GM10248 (cell line): ENCODE measurements around the gene KIRREL3.

Experiments
- CTCF ChIA-PET: fragments of 300-600 bp; sonication (Branson Sonifier 250); formaldehyde crosslinking; extraction: SDS; loops from one replicate; lab custom pipeline; 2021; ENCODE audit warnings: antibody characterized with exemption; lab: Yijun Ruan, JAX
- POLR2A ChIA-PET: fragments of 350-650 bp; sonication (Branson Sonifier 250); formaldehyde crosslinking; extraction: SDS; loops from one replicate; lab custom pipeline; 2020; ENCODE audit warnings: antibody characterized with exemption; lab: Yijun Ruan, JAX
- DNase-seq: peaks from one replicate; pipeline ENCODE4 v3.0.0; 2012; ENCODE audit errors: extremely low spot score
- CTCF ChIP-seq: IDR thresholded peaks from 2 replicates; pipeline ENCODE4 v1.5.1; 2012; ENCODE audit warnings: mild to moderate bottlenecking, low read depth; ENCODE audit errors: extremely low read depth, missing control alignments, control extremely low read depth

The KIRREL3 gene

GRCh38 chr11:126703662-126704061 is 296.9 kb downstream of the KIRREL3 start:
- ChIA-PET POLR2A (no interaction called here), CTCF (interaction anchor here (11.3 kb wide), 1 partner anchor 14 kb away, joined by 60 read pairs; no protein-coding TSS in a partner anchor)
- DNase-seq = no peak
- no peak for TF ChIP-seq CTCF

GRCh38 chr11:126702987-126703386 is 297.6 kb downstream of the KIRREL3 start:
- ChIA-PET CTCF (interaction anchor here (11.3 kb wide), 1 partner anchor 15 kb away, joined by 60 read pairs; no protein-coding TSS in a partner anchor), POLR2A (no interaction called here)
- DNase-seq = no peak
- TF ChIP-seq CTCF = no peak

- no peak for DNase-seq
- ChIA-PET POLR2A (no interaction called here), CTCF (interaction anchor here (1.6 to 11.3 kb wide), 2 partner anchors 16 to 28 kb away, joined by 3 to 60 read pairs; no protein-coding TSS in a partner anchor)
- TF ChIP-seq CTCF = no peak
Observed at GRCh38 chr11:126702165-126702720, 298.3 kb downstream of the KIRREL3 start.

- TF ChIP-seq CTCF = no peak
- POLR2A ChIA-PET = no interaction called here
- CTCF ChIA-PET = interaction anchor here (0.8 to 11.3 kb wide), 3 partner anchors 16 to 79 kb away, joined by 3 to 60 read pairs (median 3); no protein-coding TSS in a partner anchor
Observed at GRCh38 chr11:126701520-126701897, 299.1 kb downstream of the KIRREL3 start.

GRCh38 chr11:126700768-126701519 is 299.6 kb downstream of the KIRREL3 start:
- DNase-seq = no peak
- ChIA-PET CTCF (interaction anchor here (0.8 to 11.3 kb wide), 3 partner anchors 17 to 80 kb away, joined by 3 to 60 read pairs (median 3); no protein-coding TSS in a partner anchor), POLR2A (no interaction called here)
- no peak for TF ChIP-seq CTCF

More at GRCh38 chr11:126701520-126701897, 299.1 kb downstream of the KIRREL3 start:
- DNase-seq = no peak

- TF ChIP-seq CTCF = no peak
- ChIA-PET CTCF (interaction anchor here (1.2 kb wide), 1 partner anchor 25 kb away, joined by 3 read pairs; no protein-coding TSS in a partner anchor), POLR2A (interaction anchor here (0.6 kb wide), 1 partner anchor 10 kb away, joined by 6 read pairs; no protein-coding TSS in a partner anchor)
- no peak for DNase-seq
Observed at GRCh38 chr11:126698576-126698975, 302.0 kb downstream of the KIRREL3 start.
